Endothelial cell of umbilical vein (primary cell): Measurements from ENCODE around the gene ZFX. TPM values are rescaled to one million over a fixed set of nuclear protein-coding genes. Genes with fewer than 3 reads are reported as not detected.

Experiments
- BruUV-seq: library from RNA; stranded (reverse); fragments of 400-500 nt; replicated peaks from 2 replicates; lab custom pipeline; 2021; lab: Mats Ljungman, UMichigan
- CTCF ChIA-PET: fragments of 300-600, 350-600 bp; sonication (Branson Sonifier 250); formaldehyde crosslinking; loops from one replicate; lab custom pipeline; 2021; ENCODE audit warnings: antibody characterized with exemption, inconsistent platforms; lab: Charles Lee
- POLR2A ChIA-PET: fragments of 300-600, 350-600 bp; sonication (Branson Sonifier 250); formaldehyde crosslinking; loops from one replicate; lab custom pipeline; 2021; ENCODE audit warnings: antibody characterized with exemption, inconsistent platforms; lab: Charles Lee
- DNase-seq: peaks from one replicate; pipeline ENCODE4 v3.0.0-alpha.2; 2011; ENCODE audit warnings: low read depth, low spot score
- FAIRE-seq: peaks from 2 replicates; lab custom pipeline; 2011; peaks lifted over from hg19 to GRCh38; lab: Jason Lieb, UNC
- H2AFZ ChIP-seq: 2 replicates; pipeline ENCODE4 v1.6.0; 2012; ENCODE audit warnings: low read depth, low read length, control low read depth, inconsistent platforms
- H3K27ac ChIP-seq: 2 replicates; pipeline ENCODE4 v1.5.1; 2011; ENCODE audit warnings: low read depth, mild to moderate bottlenecking, control low read depth, low read length, moderate library complexity; ENCODE audit not compliant: insufficient read depth
- H3K27me3 ChIP-seq, 2 experiments: 2 replicates each; pipeline versions ENCODE4 v1.6.0 to v1.6.1; 2011; ENCODE audit warnings: low read length in 2 of 2, mixed read lengths in 1 of 2; ENCODE audit not compliant: control insufficient read depth in 2 of 2, insufficient read depth in 2 of 2
- H3K36me3 ChIP-seq, 2 experiments: 2 replicates in 1 of 2; 3 replicates in 1 of 2; pipeline ENCODE4 v1.5.1; 2011; ENCODE audit warnings: low read length in 2 of 2, mild to moderate bottlenecking in 1 of 2, moderate library complexity in 1 of 2; ENCODE audit not compliant: control insufficient read depth in 2 of 2, insufficient read depth in 2 of 2; ENCODE audit errors: extremely low read depth in 1 of 2
- H3K4me1 ChIP-seq: 3 replicates; pipeline ENCODE4 v1.5.1; 2011; ENCODE audit warnings: mild to moderate bottlenecking, low read length; ENCODE audit not compliant: control insufficient read depth, insufficient read depth; ENCODE audit errors: extremely low read depth
- H3K4me2 ChIP-seq: 2 replicates; pipeline ENCODE4 v1.6.1; 2011; ENCODE audit warnings: low read length, control low read depth, mixed read lengths; ENCODE audit not compliant: insufficient read depth
- H3K4me3 ChIP-seq, 3 experiments: fragments of 200-600 bp in 1 of 3; sonication (generic), shearing (Covaris generic) in 1 of 3; replicated peaks in 1 of 3; 2 replicates each; pipeline ENCODE4 v1.5.1; 2011 to 2016; ENCODE audit warnings: control low read depth in 3 of 3, low read length in 3 of 3, mild to moderate bottlenecking in 2 of 3, inconsistent platforms in 1 of 3, low read depth in 1 of 3, moderate library complexity in 1 of 3; ENCODE audit not compliant: insufficient read depth in 1 of 3
- H3K79me2 ChIP-seq: 2 replicates; pipeline ENCODE4 v1.6.0; 2012; ENCODE audit warnings: low read length, inconsistent platforms; ENCODE audit not compliant: control insufficient read depth, insufficient read depth
- H3K9ac ChIP-seq: replicated peaks from 2 replicates; pipeline ENCODE3; 2011; ENCODE audit warnings: low read length, control low read depth; ENCODE audit not compliant: insufficient read depth; ENCODE audit errors: extremely low read depth
- H3K9me1 ChIP-seq: replicated peaks from 3 replicates; pipeline ENCODE4 v1.6.0; 2011; ENCODE audit warnings: mild to moderate bottlenecking, low read length; ENCODE audit not compliant: control insufficient read depth, insufficient read depth; ENCODE audit errors: extremely low read depth
- H3K9me3 ChIP-seq: replicated peaks from 2 replicates; pipeline ENCODE4 v1.5.1; 2012; ENCODE audit warnings: low read length, inconsistent platforms; ENCODE audit not compliant: control insufficient read depth, insufficient read depth
- H4K20me1 ChIP-seq: replicated peaks from 2 replicates; pipeline ENCODE3; 2011; ENCODE audit warnings: mild to moderate bottlenecking, low read length; ENCODE audit not compliant: control insufficient read depth, insufficient read depth; ENCODE audit errors: extremely low read depth
- CTCF ChIP-seq, 2 donors: IDR thresholded peaks; 1 replicate in 1 of 2; 2 replicates in 1 of 2; pipeline ENCODE4 v1.5.1; 2011; ENCODE audit warnings: low read length in 2 of 2, mild to moderate bottlenecking in 2 of 2, moderate library complexity in 2 of 2, control low read depth in 1 of 2, inconsistent platforms in 1 of 2, low read depth in 1 of 2; ENCODE audit not compliant: insufficient read depth in 1 of 2; ENCODE audit errors: extremely low read depth in 1 of 2
- EZH2 ChIP-seq: IDR thresholded peaks from 2 replicates; pipeline ENCODE4 v1.6.1; 2012; ENCODE audit warnings: borderline replicate concordance, low read depth, mild to moderate bottlenecking, moderate library complexity, low read length, inconsistent platforms; ENCODE audit not compliant: severe bottlenecking
- FOS ChIP-seq: IDR thresholded peaks from 2 replicates; pipeline ENCODE4 v1.6.1; 2011; ENCODE audit warnings: mild to moderate bottlenecking, low read length, moderate library complexity, borderline replicate concordance; ENCODE audit not compliant: insufficient read depth
- GATA2 ChIP-seq: IDR thresholded peaks from 2 replicates; pipeline ENCODE4 v1.7.0; 2011; ENCODE audit warnings: low read depth, mild to moderate bottlenecking, moderate library complexity, mixed read lengths, low read length; ENCODE audit not compliant: insufficient read length, insufficient read depth
- JUN ChIP-seq: IDR thresholded peaks from 2 replicates; pipeline ENCODE4 v1.6.1; 2011; ENCODE audit warnings: borderline replicate concordance, low read depth; ENCODE audit not compliant: insufficient read length, insufficient read depth
- MAX ChIP-seq: IDR thresholded peaks from 2 replicates; pipeline ENCODE4 v1.6.1; 2011; ENCODE audit not compliant: insufficient read depth, insufficient read length
- MYC ChIP-seq: IDR thresholded peaks from one replicate; pipeline ENCODE4 v1.6.1; 2011; ENCODE audit warnings: mild to moderate bottlenecking, low read depth, low read length
- POLR2A ChIP-seq: IDR thresholded peaks from 2 replicates; pipeline ENCODE4 v1.6.1; 2012; ENCODE audit warnings: low read depth, mild to moderate bottlenecking, control low read depth, low read length
- POLR2AphosphoS5 ChIP-seq: IDR thresholded peaks from 2 replicates; pipeline ENCODE4 v1.6.1; 2012; ENCODE audit warnings: low read depth, mild to moderate bottlenecking, control low read depth, low read length, moderate library complexity; ENCODE audit not compliant: insufficient read depth
- dilution Hi-C: fragments of 300-500 bp; cut with MboI; formaldehyde crosslinking; loops from one replicate; pipeline ENCODE4 v1.15.0; 2019; ENCODE audit warnings: low sequenced_read_pairs; ENCODE audit not compliant: extremely low pct_ligation_motif_present
- intact Hi-C: fragments of 100-400 bp; cut with micrococcal nuclease; formaldehyde crosslinking; loops from one replicate; pipeline ENCODE4 v1.10.0; 2022
- polyA plus RNA-seq, 4 experiments: library from polyadenylated mRNA; depleted of rRNA in 3 of 4; stranded (reverse) in 3 of 4; unstranded in 1 of 4; fragments of >200 nt; gene quantifications; 2 replicates each; pipeline versions ENCODE4 v1.2.1 to v1.2.3, GENCODE V29; 2011 to 2012; ENCODE audit warnings: missing spikeins in 1 of 4
- total RNA-seq: library from RNA; stranded (reverse); gene quantifications from 2 replicates; pipeline ENCODE4 v1.2.3, GENCODE V29; 2021

Gene ZFX
- total and polyA plus RNA-seq, 2 donors (not counting 3 experiments of a cell fraction or from before 2014, with no cell fraction given) = 11.4 to 34.1 TPM

- no TSS peak for BruUV-seq
- POLR2A ChIA-PET = no interaction called here
These were observed 76.6 kb downstream of the ZFX start for GRCh38 chrX:24226176-24226575.

GRCh38 chrX:24228596-24228995 lies 79.1 kb downstream of the ZFX start:
- H3K4me2 ChIP-seq = no peak overlapping the region
- H3K9me3 ChIP-seq = no peaks in the 10 kb centered on the region
- no peaks in the 10 kb centered on the region for H3K4me1 ChIP-seq
- dilution Hi-C loops = no loop called here
- H3K27me3 ChIP-seq = no peaks in the 10 kb centered on the region
- H3K4me3 ChIP-seq = no peak overlapping the region
- H3K27ac ChIP-seq = no peak overlapping the region
- no peak for DNase-seq
- H2AFZ ChIP-seq = no peak overlapping the region
- ChIA-PET POLR2A (no interaction called here), CTCF (no interaction called here)
- no peak for FAIRE-seq
- no peaks in the 10 kb centered on the region for H3K36me3 ChIP-seq
- intact Hi-C loops = no loop called here
- H3K79me2 ChIP-seq = no peaks in the 10 kb centered on the region
- BruUV-seq = no TSS peak
- H3K9me1 ChIP-seq = no peaks in the 10 kb centered on the region
- H3K9ac ChIP-seq = no peak overlapping the region
- H4K20me1 ChIP-seq = no peaks in the 10 kb centered on the region
- TF ChIP-seq MAX (no peak), FOS (no peak), MYC (no peak), CTCF (IDR thresholded peaks at IDR 0.05; ENCODE audit: extremely low read depth in 1 of 2, insufficient read depth in 1 of 2, low read depth in 1 of 2, low read length in 2 of 2) (no peak), JUN (no peak), POLR2A (no peak), GATA2 (no peak), POLR2AphosphoS5 (no peak), EZH2 (no peak)

More at GRCh38 chrX:24226176-24226575, 76.6 kb downstream of the ZFX start:
- no peak for FAIRE-seq
- no peak for DNase-seq
- intact Hi-C loops = no loop called here
- Histone ChIP-seq H3K36me3 (no peaks in the 10 kb centered on the region), H3K4me2 (no peak overlapping the region), H3K9ac (no peak overlapping the region), H3K9me3 (no peaks in the 10 kb centered on the region), H3K27ac (no peak overlapping the region), H3K27me3 (no peaks in the 10 kb centered on the region), H2AFZ (no peak overlapping the region), H3K9me1 (no peaks in the 10 kb centered on the region), H3K4me3 (no peak overlapping the region), H4K20me1 (no peaks in the 10 kb centered on the region), H3K4me1 (no peaks in the 10 kb centered on the region), H3K79me2 (no peaks in the 10 kb centered on the region)
- dilution Hi-C loops = no loop called here
- CTCF ChIA-PET = no interaction called here
- no peak for TF ChIP-seq CTCF (IDR thresholded peaks at IDR 0.05; ENCODE audit: extremely low read depth in 1 of 2, insufficient read depth in 1 of 2, low read depth in 1 of 2, low read length in 2 of 2)
- no peak for TF ChIP-seq FOS
- TF ChIP-seq POLR2A = no peak
